ENCODE measurements around the gene GOLGA7B.

GRCh38 chr10:97887399-97887798 is 37.8 kb downstream of the GOLGA7B start:
- TF ChIP-seq CTCF (IDR thresholded peaks at IDR 0.05 in 4 of 5, conservative IDR thresholded peaks at IDR 0.05 in 1 of 5) (no peak), POLR2A (IDR thresholded peaks at IDR 0.05) (no peak)
